Pancreas (tissue), 10 donors: ENCODE results near the gene AURKA. TPM values are rescaled to one million over a fixed set of nuclear protein-coding genes. Genes with fewer than 3 reads are reported as not detected.

ENCODE experiments used
- ATAC-seq, 4 donors: fragments of 200-7000 bp; cut with Tn5 transposase; one replicate each; pipeline versions ENCODE4 v1.8.0 to v1.9.1; 2020; ENCODE audit warnings: mild to moderate bottlenecking in 4 of 4, moderate library complexity in 4 of 4
- DNase-seq, 6 donors: peaks; one replicate each; pipeline ENCODE4 v3.0.0-alpha.2; 2020
- FAIRE-seq: peaks from 2 replicates; lab custom pipeline; 2012; peaks lifted over from hg19 to GRCh38; lab: Jason Lieb, UNC
- H3K27ac ChIP-seq, 4 donors: fragments of 200-600 bp; sonication (generic); 1 replicate in 3 of 4; 2 replicates in 1 of 4; pipeline versions ENCODE4 v1.5.0 to v1.8.0; 2020
- H3K27me3 ChIP-seq, 4 donors: fragments of 200-600 bp; one replicate each; pipeline ENCODE4 v1.8.0; 2021
- H3K36me3 ChIP-seq, 3 donors: fragments of 200-600 bp; sonication (generic) in 1 of 3; one replicate each; pipeline versions ENCODE4 v1.5.0 to v1.8.0; 2020 to 2021
- H3K4me1 ChIP-seq, 3 donors: fragments of 200-600 bp; one replicate each; pipeline ENCODE4 v1.8.0; 2021
- H3K4me3 ChIP-seq, 4 donors: fragments of 200-600 bp; sonication (generic) in 2 of 4; one replicate each; pipeline versions ENCODE4 v1.5.0 to v1.8.0; 2020 to 2021
- H3K9me3 ChIP-seq, 4 donors: fragments of 200-600 bp; one replicate each; pipeline ENCODE4 v1.8.0; 2021
- WGBS, 2 donors: extraction: QIAGEN DNeasy Blood & Tissue Kit; methylation state at CpG; one replicate each; pipeline ENCODE4 v1.1.7; 2013; 5-methylcytosine and 5-hydroxymethylcytosine counted together
- intact Hi-C, 3 donors: fragments of 100-400 bp; cut with DNase I; formaldehyde crosslinking; loops; one replicate each; pipeline versions ENCODE4 v1.11.1 to v1.14.2; 2022
- polyA plus RNA-seq, 2 donors: library from polyadenylated mRNA; stranded (reverse); fragments of 200-250 nt; gene quantifications; one replicate each; pipeline ENCODE4 v1.2.3, GENCODE V29; 2013
- total RNA-seq, 6 donors: library from RNA; stranded (reverse); fragmentation: NEBNext Ultra II Directional in 4 of 6; extraction: Animal tissue kit (Norgen Biotek cat#: 25700) in 4 of 6; gene quantifications; one replicate each; pipeline versions ENCODE4 v1.2.1 to v1.2.4, GENCODE V29; 2021 to 2023
- TF ChIP-seq, protein P1 (sequence below), 4 donors: fragments of 200-600 bp; sonication (generic) in 3 of 4; IDR thresholded peaks; one replicate each; pipeline versions ENCODE4 v1.5.0 to v1.8.0; 2021; ENCODE audit warnings: antibody characterized with exemption in 4 of 4
- donor health status: healthy with polysubstance abuse.
- donor health status: DM: no; HTN: no; CAD: no; lungs with moderate emphysema.
- donor health status: DM: no; HTN: no; CAD: no.
- donor health status: control.
- donor health status: control.
- donor health status: Bipolar disorder and iron deficiency.
- donor health status: DM: yes; HTN: yes; CAD: no.
- donor health status: DM: no; HTN: no; CAD: no.
- donor health status: DM: no; HTN: no; CAD: no.
- donor health status: DM: yes; HTN: yes; CAD: no.

AURKA gene
- total and polyA plus RNA-seq, 8 donors, result 0.51 to 1.9 (median 0.91) TPM

DNA sequence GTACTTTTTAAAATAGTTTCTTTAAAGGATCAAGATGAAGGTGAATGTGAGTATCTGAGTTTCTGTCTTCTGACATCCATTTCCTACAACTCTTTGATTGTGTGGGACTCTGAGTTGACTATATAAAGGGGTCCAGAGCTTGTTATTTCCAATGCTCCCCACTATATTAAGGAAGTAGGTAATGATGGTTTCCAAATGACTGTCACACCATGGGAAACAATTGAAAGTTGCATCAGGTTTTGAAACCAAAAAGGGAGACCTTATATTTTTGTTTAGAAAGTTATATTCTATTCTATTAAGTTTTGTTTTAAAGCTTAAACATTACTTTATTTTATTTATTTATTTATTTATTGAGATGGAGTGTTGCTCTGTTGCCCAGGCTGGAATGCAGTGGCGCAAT is 31.2 kb upstream of the AURKA start:
- intact Hi-C loops, result no loop called here
- 100% methylated on average over 1 of the region's 1 CpG for WGBS, 2 donors
- DNase-seq (no peak), FAIRE-seq (no peak), ATAC-seq (no peak)
- H3K36me3 ChIP-seq, result no peaks in the 10 kb centered on the region
- H3K4me1 ChIP-seq, result no peaks in the 10 kb centered on the region
- no peak overlapping the region for H3K27ac ChIP-seq
- H3K27me3 ChIP-seq, result no peaks in the 10 kb centered on the region
- TF ChIP-seq, protein P1, sequence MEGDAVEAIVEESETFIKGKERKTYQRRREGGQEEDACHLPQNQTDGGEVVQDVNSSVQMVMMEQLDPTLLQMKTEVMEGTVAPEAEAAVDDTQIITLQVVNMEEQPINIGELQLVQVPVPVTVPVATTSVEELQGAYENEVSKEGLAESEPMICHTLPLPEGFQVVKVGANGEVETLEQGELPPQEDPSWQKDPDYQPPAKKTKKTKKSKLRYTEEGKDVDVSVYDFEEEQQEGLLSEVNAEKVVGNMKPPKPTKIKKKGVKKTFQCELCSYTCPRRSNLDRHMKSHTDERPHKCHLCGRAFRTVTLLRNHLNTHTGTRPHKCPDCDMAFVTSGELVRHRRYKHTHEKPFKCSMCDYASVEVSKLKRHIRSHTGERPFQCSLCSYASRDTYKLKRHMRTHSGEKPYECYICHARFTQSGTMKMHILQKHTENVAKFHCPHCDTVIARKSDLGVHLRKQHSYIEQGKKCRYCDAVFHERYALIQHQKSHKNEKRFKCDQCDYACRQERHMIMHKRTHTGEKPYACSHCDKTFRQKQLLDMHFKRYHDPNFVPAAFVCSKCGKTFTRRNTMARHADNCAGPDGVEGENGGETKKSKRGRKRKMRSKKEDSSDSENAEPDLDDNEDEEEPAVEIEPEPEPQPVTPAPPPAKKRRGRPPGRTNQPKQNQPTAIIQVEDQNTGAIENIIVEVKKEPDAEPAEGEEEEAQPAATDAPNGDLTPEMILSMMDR (IDR thresholded peaks at IDR 0.05), result no peak
- no peak overlapping the region for H3K4me3 ChIP-seq
- no peaks in the 10 kb centered on the region for H3K9me3 ChIP-seq

DNA sequence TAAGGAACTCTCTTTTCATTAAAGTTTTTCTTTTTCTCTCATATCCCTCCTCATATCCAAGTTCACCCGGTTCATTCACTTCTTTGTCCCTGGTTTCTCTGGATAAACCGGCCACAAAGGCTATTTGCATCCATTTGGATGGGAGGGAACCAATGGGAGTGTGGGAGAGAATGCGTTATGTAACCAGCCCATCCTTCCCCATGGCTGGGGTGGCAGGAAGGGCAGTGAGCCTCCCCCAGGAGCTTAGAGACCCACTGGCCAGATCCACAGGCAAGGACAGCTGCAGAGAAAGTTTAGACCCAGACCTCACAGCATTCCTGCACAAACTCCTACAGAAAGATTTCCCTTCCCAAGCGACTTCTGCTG is 30.8 kb upstream of the AURKA start:
- Histone ChIP-seq H3K4me3 (no peak overlapping the region), H3K9me3 (no peaks in the 10 kb centered on the region), H3K4me1 (no peaks in the 10 kb centered on the region), H3K36me3 (no peaks in the 10 kb centered on the region), H3K27ac (no peak overlapping the region), H3K27me3 (no peaks in the 10 kb centered on the region)
- ATAC-seq (no peak), FAIRE-seq (no peak), DNase-seq (no peak)
- TF ChIP-seq, protein P1 (IDR thresholded peaks at IDR 0.05), result no peak
- intact Hi-C loops, result no loop called here
- WGBS, 2 donors, result 68 to 73% methylated on average over 4 of the region's 4 CpGs

DNA sequence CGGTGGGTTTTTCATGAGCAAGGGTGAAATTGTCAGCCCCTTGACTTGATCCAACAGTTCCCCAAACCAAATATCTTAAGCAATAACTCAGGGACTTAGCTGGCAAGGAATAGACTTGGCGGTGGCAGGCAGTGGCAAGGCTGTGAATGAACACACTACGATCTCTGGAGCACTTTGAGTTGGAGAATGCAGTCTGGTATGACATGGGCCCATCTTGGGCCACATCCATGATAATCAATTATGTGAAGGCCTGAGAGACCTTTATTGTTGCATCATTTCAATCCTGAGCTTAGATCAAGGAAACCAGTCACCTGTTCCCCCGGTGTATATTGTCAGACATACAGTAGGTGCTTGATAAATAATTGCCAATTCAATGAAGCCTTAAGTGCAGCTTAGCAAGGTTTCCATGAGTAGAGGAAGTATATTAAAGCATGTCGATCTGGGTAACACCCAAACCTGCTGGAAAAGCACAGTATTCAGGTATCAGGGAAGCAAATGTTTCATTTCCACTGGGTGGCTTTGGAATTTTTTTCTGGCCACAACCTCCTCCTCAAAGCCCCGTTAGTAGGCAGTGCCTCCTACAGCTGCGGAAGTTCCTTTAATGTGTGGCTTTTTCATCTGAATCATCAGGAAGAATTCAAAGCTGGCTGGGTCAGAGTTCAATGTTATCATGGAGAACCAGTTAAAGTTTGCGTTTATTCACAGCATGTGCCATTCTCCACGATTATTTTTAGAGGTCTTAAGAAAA is 30.2 kb upstream of the AURKA start:
- FAIRE-seq (no peak), DNase-seq (no peak), ATAC-seq (peak in 2 of 4 donors; percentile 25 to 50)
- intact Hi-C loops, result no loop called here
- no peaks in the 10 kb centered on the region for H3K27me3 ChIP-seq
- no peaks in the 10 kb centered on the region for H3K9me3 ChIP-seq
- H3K27ac ChIP-seq, result no peak overlapping the region
- H3K4me1 ChIP-seq, result no peaks in the 10 kb centered on the region
- 59 to 61% methylated on average over 9 of the region's 9 CpGs for WGBS, 2 donors
- H3K4me3 ChIP-seq, result no peak overlapping the region
- H3K36me3 ChIP-seq, result no peaks in the 10 kb centered on the region
- TF ChIP-seq, protein P1 (IDR thresholded peaks at IDR 0.05), result no peak

DNA sequence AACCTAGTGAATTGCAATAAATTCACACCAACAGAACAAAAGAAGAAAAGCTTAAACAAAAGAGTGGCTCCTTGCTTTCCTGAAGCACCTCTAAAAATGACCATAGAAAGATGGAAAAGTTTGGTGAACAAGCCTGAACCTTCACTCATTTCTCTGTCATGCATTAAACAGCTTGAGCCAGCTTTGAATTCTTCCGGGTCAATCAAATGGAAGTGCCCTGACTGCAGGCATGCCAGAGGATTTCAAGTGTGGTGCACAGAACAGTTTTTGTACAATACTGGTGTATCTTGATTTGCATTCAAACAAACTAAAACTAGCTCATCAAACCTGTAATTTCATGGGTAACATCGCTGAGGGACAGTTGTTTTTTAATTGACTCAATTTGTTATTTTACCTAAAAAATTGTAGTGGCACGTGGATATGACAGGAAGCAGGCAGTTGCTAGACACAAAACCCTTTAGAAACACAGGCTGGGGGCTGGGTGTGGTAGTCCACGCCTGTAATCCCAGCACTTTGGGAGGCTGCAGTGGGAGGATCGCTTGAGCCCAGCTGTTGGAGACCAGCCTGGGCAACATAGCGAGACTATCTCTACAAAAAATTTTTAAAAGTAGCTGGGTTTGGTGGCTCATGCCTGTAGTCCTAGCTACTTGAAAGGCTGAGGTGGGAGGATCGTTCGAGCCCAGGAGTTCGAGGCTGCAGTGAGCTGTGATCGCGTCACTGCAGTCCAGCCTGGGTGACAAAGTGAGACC is 29.1 kb upstream of the AURKA start:
- Histone ChIP-seq H3K36me3 (peaks cover 0 to 3% (median 0%) of the 10 kb centered on the region in 3 donors), H3K27ac (no peak overlapping the region), H3K4me3 (no peak overlapping the region), H3K27me3 (no peaks in the 10 kb centered on the region), H3K4me1 (no peaks in the 10 kb centered on the region), H3K9me3 (no peaks in the 10 kb centered on the region)
- DNase-seq (no peak), FAIRE-seq (no peak), ATAC-seq (no peak)
- TF ChIP-seq, protein P1 (IDR thresholded peaks at IDR 0.05), result no peak
- 83 to 85% methylated on average over 11 of the region's 11 CpGs for WGBS, 2 donors
- intact Hi-C loops, result no loop called here

DNA sequence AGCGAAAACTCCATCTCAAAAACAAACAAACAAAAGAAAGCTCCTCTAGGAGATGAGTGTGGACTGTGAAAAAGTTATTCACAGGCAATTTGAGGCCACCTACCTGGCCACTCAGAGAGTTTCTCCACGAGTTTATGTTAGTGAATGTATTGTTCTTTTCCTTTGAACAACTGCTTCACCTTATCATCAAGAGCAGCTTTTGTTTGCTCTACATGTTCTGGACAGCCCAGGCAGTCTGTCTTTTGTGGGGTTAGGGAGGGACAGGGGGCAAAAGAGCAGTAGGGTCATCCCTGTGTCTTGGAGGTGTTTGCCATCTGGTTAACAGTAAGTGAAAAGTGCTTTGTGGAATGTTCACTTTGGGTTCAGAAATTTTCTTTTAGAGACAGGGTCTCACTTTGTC is 28.0 kb upstream of the AURKA start:
- Histone ChIP-seq H3K27me3 (no peaks in the 10 kb centered on the region), H3K36me3 (peaks cover 0 to 3% (median 0%) of the 10 kb centered on the region in 3 donors), H3K9me3 (no peaks in the 10 kb centered on the region), H3K27ac (no peak overlapping the region), H3K4me1 (no peaks in the 10 kb centered on the region), H3K4me3 (no peak overlapping the region)
- ATAC-seq (no peak), DNase-seq (no peak), FAIRE-seq (no peak)
- TF ChIP-seq, protein P1 (IDR thresholded peaks at IDR 0.05), result no peak
- WGBS, 2 donors, result 60 to 78% methylated on average over 2 of the region's 2 CpGs
- intact Hi-C loops, result no loop called here
